Thymus (tissue), 11 donors: ENCODE measurements around the gene SUN1. TPM values are rescaled to one million over a fixed set of nuclear protein-coding genes. Genes with fewer than 3 reads are reported as not detected.
"Not testable (repeated sequence)": the region's sequence is repeated elsewhere in the genome, so short reads cannot be mapped to it uniquely, and the experiment has no call there.

Experiments
- DNase-seq, 9 donors: peaks; one replicate each; pipeline ENCODE4 v3.0.0-alpha.2; 2013; ENCODE audit warnings: low spot score in 9 of 9, low read depth in 6 of 9, missing footprints in 1 of 9
- H3K27ac ChIP-seq, 2 donors: one replicate each; pipeline ENCODE4 v1.5.1; 2013; ENCODE audit warnings: control low read depth in 1 of 2, low read depth in 1 of 2, low read length in 1 of 2, mild to moderate bottlenecking in 1 of 2, moderate library complexity in 1 of 2
- H3K27me3 ChIP-seq, 2 donors: one replicate each; pipeline ENCODE4 v1.5.1; 2013; ENCODE audit warnings: low read length in 1 of 2; ENCODE audit not compliant: control insufficient read depth in 2 of 2, insufficient read depth in 1 of 2
- H3K36me3 ChIP-seq, 2 donors: one replicate each; pipeline ENCODE4 v1.5.1; 2013; ENCODE audit warnings: low read length in 1 of 2, mild to moderate bottlenecking in 1 of 2, moderate library complexity in 1 of 2; ENCODE audit not compliant: control insufficient read depth in 2 of 2, insufficient read depth in 2 of 2
- H3K4me1 ChIP-seq, 2 donors: one replicate each; pipeline ENCODE4 v1.5.1; 2013; ENCODE audit warnings: low read length in 2 of 2; ENCODE audit not compliant: control insufficient read depth in 2 of 2, insufficient read depth in 2 of 2
- H3K4me3 ChIP-seq, 2 donors: one replicate each; pipeline ENCODE4 v1.5.1; 2013; ENCODE audit warnings: low read length in 2 of 2, control low read depth in 1 of 2, mild to moderate bottlenecking in 1 of 2
- H3K9me3 ChIP-seq, 2 donors: one replicate each; pipeline ENCODE4 v1.5.1; 2013; ENCODE audit warnings: low read length in 1 of 2, mild to moderate bottlenecking in 1 of 2; ENCODE audit not compliant: control insufficient read depth in 2 of 2, insufficient read depth in 1 of 2
- WGBS: extraction: QIAGEN DNeasy Blood & Tissue Kit; methylation state at CpG from one replicate; pipeline ENCODE4 v1.1.7; 2013; 5-methylcytosine and 5-hydroxymethylcytosine counted together
- polyA plus RNA-seq: library from polyadenylated mRNA; stranded (reverse); fragments of 200-250 nt; gene quantifications from one replicate; pipeline ENCODE4 v1.2.3, GENCODE V29; 2013
- total RNA-seq: library from RNA; stranded (reverse); fragments of 120-200 nt; gene quantifications from one replicate; pipeline ENCODE4 v1.2.4, GENCODE V29; 2013
- donor health status: healthy.

The SUN1 gene
- total and polyA plus RNA-seq, 2 donors: 38.4 to 95.4 TPM

GRCh38 chr7:801940-802381, 30.3 kb upstream of the SUN1 start:
- no peak overlapping the region for H3K27ac ChIP-seq
- no peak overlapping the region for H3K4me3 ChIP-seq
- peaks cover 0 to 4% of the 10 kb centered on the region in 2 donors for H3K9me3 ChIP-seq
- H3K4me1 ChIP-seq: no peaks in the 10 kb centered on the region
- no peak for DNase-seq
- no peaks in the 10 kb centered on the region for H3K36me3 ChIP-seq
- WGBS: 86% methylated on average over 19 of the region's 19 CpGs
- H3K27me3 ChIP-seq: peaks cover 0 to 10% of the 10 kb centered on the region in 2 donors

GRCh38 chr7:802500-803242, 29.6 kb upstream of the SUN1 start:
- Histone ChIP-seq H3K9me3 (peaks cover 0 to 4% of the 10 kb centered on the region in 2 donors), H3K27me3 (peaks cover 0 to 10% of the 10 kb centered on the region in 2 donors), H3K4me3 (no peak overlapping the region), H3K4me1 (no peaks in the 10 kb centered on the region), H3K36me3 (no peaks in the 10 kb centered on the region), H3K27ac (no peak overlapping the region)
- 91% methylated on average over 18 of the region's 18 CpGs for WGBS
- DNase-seq: no peak

GRCh38 chr7:803243-803635, 29.0 kb upstream of the SUN1 start:
- 86% methylated on average over 10 of the region's 10 CpGs for WGBS
- no peaks in the 10 kb centered on the region for H3K36me3 ChIP-seq
- H3K9me3 ChIP-seq: peaks cover 0 to 7% of the 10 kb centered on the region in 2 donors
- peaks cover 0 to 11% of the 10 kb centered on the region in 2 donors for H3K27me3 ChIP-seq
- DNase-seq: no peak
- H3K4me3 ChIP-seq: no peak overlapping the region
- no peaks in the 10 kb centered on the region for H3K4me1 ChIP-seq
- H3K27ac ChIP-seq: no peak overlapping the region

- WGBS: 89% methylated on average over 4 of the region's 4 CpGs
- DNase-seq, H3K36me3 ChIP-seq, H3K4me1 ChIP-seq, H3K27ac ChIP-seq, H3K4me3 ChIP-seq: not testable (repeated sequence)
- Histone ChIP-seq H3K27me3 (peaks cover 0 to 14% of the 10 kb centered on the region in 2 donors), H3K9me3 (peaks cover 0 to 11% of the 10 kb centered on the region in 2 donors)
Observed at GRCh38 chr7:803796-804195, 28.5 kb upstream of the SUN1 start.

- no peaks in the 10 kb centered on the region for H3K4me1 ChIP-seq
- no peak overlapping the region for H3K4me3 ChIP-seq
- H3K9me3 ChIP-seq: peaks cover 0 to 18% of the 10 kb centered on the region in 2 donors
- peaks cover 0 to 14% of the 10 kb centered on the region in 2 donors for H3K27me3 ChIP-seq
- 66% methylated on average over 18 of the region's 18 CpGs for WGBS
- H3K36me3 ChIP-seq: no peaks in the 10 kb centered on the region
- no peak for DNase-seq
- no peak overlapping the region for H3K27ac ChIP-seq
Observed at GRCh38 chr7:805261-805660, 27.0 kb upstream of the SUN1 start.

GRCh38 chr7:815284-816216, 16.7 kb upstream of the SUN1 start:
- Histone ChIP-seq H3K9me3 (no peaks in the 10 kb centered on the region), H3K27ac (peak overlapping the region in 1 of 2 donors; percentile 36), H3K27me3 (peaks cover 23 to 53% of the 10 kb centered on the region in 2 donors), H3K4me3 (peak overlapping the region; percentile 32 to 88), H3K4me1 (peaks cover 23 to 24% of the 10 kb centered on the region in 2 donors), H3K36me3 (no peaks in the 10 kb centered on the region)
- peak in 2 of 9 donors; percentile 33 to 39 for DNase-seq
- 7% methylated on average over 56 of the region's 56 CpGs for WGBS

- Histone ChIP-seq H3K9me3 (no peaks in the 10 kb centered on the region), H3K27me3 (peaks cover 23 to 51% of the 10 kb centered on the region in 2 donors), H3K4me3 (peak overlapping the region; percentile 32 to 88), H3K27ac (peak overlapping the region in 1 of 2 donors; percentile 65), H3K4me1 (peaks cover 23 to 24% of the 10 kb centered on the region in 2 donors), H3K36me3 (no peaks in the 10 kb centered on the region)
- peak; percentile 82 to 99 (median 96) for DNase-seq
- WGBS: under 1% methylated on average over 51 of the region's 51 CpGs
Observed at GRCh38 chr7:816300-816750, 16.0 kb upstream of the SUN1 start.

GRCh38 chr7:816751-817671, 15.3 kb upstream of the SUN1 start:
- Histone ChIP-seq H3K27ac (peak overlapping the region in 1 of 2 donors; percentile 65), H3K27me3 (peaks cover 23 to 44% of the 10 kb centered on the region in 2 donors), H3K9me3 (no peaks in the 10 kb centered on the region), H3K4me3 (peak overlapping the region; percentile 70 to 88), H3K36me3 (peaks cover 0 to 4% of the 10 kb centered on the region in 2 donors), H3K4me1 (peaks cover 23 to 24% of the 10 kb centered on the region in 2 donors)
- peak in 2 of 9 donors; percentile 18 to 41 for DNase-seq
- WGBS: under 1% methylated on average over 88 of the region's 88 CpGs
